NK-92 treated with Interleukin-12 subunit alpha and Interleukin-12 subunit beta, amount 100 ng/mL, for 24 hours (cell line): ENCODE results near the gene PTGIS.

Source experiments
- DNase-seq: peaks from one replicate; lab custom pipeline; 2025; lab: John Stamatoyannopoulos, UW

The PTGIS gene

GRCh38 chr20:49560186-49560585 is 7.8 kb downstream of the PTGIS start:
- DNase-seq, result no peak

GRCh38 chr20:49559411-49560081 is 8.4 kb downstream of the PTGIS start:
- DNase-seq, result no peak

GRCh38 chr20:49558826-49559225 is 9.1 kb downstream of the PTGIS start:
- DNase-seq, result no peak

- DNase-seq, result no peak
These were observed 10.5 kb downstream of the PTGIS start for GRCh38 chr20:49557449-49557848.

- DNase-seq, result no peak
These were observed 11.3 kb downstream of the PTGIS start for GRCh38 chr20:49556621-49557020.

- no peak for DNase-seq
These were observed 18.0 kb downstream of the PTGIS start for GRCh38 chr20:49549801-49550551.

GRCh38 chr20:49548371-49548947 is 19.5 kb downstream of the PTGIS start:
- DNase-seq, result no peak

GRCh38 chr20:49545572-49545971 is 22.4 kb downstream of the PTGIS start:
- no peak for DNase-seq

- DNase-seq, result no peak
These were observed 23.4 kb downstream of the PTGIS start for GRCh38 chr20:49544535-49544934.

- DNase-seq, result no peak
These were observed 24.0 kb downstream of the PTGIS start for GRCh38 chr20:49543858-49544437.

- no peak for DNase-seq
These were observed 24.7 kb downstream of the PTGIS start for GRCh38 chr20:49543071-49543857.

- DNase-seq, result no peak
These were observed 25.4 kb downstream of the PTGIS start for GRCh38 chr20:49542514-49542991.

GRCh38 chr20:49541733-49542513 is 26.0 kb downstream of the PTGIS start:
- DNase-seq, result peak; percentile 71

- DNase-seq, result no peak
These were observed 27.1 kb downstream of the PTGIS start for GRCh38 chr20:49540687-49541435.

- DNase-seq, result no peak
These were observed 27.7 kb downstream of the PTGIS start for GRCh38 chr20:49540232-49540620.

- DNase-seq, result no peak
These were observed 28.3 kb downstream of the PTGIS start for GRCh38 chr20:49539481-49540231.

- DNase-seq, result no peak
These were observed 29.0 kb downstream of the PTGIS start for GRCh38 chr20:49538950-49539349.

GRCh38 chr20:49534255-49534712 is 33.7 kb downstream of the PTGIS start:
- DNase-seq, result peak; percentile 56

- no peak for DNase-seq
These were observed 35.5 kb downstream of the PTGIS start for GRCh38 chr20:49532285-49532946.
